ENCODE measurements around the gene ZFPM1. TPM values are rescaled to one million over a fixed set of nuclear protein-coding genes. Genes with fewer than 3 reads are reported as not detected.

ZFPM1 gene
- total and polyA plus RNA-seq, 4 donors = 0.88 to 8.8 (median 3.0) TPM

GRCh38 chr16:88456356-88457292 lies 3.5 kb downstream of the ZFPM1 start:
- no peaks in the 10 kb centered on the region for H3K36me3 ChIP-seq (ENCODE audit: control insufficient read depth in 1 of 2, insufficient read depth in 2 of 2, low read length in 1 of 2)
- H3K27ac ChIP-seq (ENCODE audit: low read depth in 1 of 2, low read length in 2 of 2) = no peak overlapping the region
- 82 to 84% methylated on average over 14 of the region's 14 CpGs for WGBS, 2 donors
- H3K27me3 ChIP-seq (ENCODE audit: control insufficient read depth in 1 of 2, insufficient read depth in 2 of 2, low read length in 1 of 2) = no peaks in the 10 kb centered on the region
- no peak overlapping the region for H3K4me3 ChIP-seq (ENCODE audit: low read length in 2 of 2)
- intact Hi-C loops (cut with DNase I) = loop anchor here in 1 of 2 donors (10.0 kb wide), 1 partner anchor 328 kb away; the partner anchor contains the start of gene PIEZO1
- H3K9me3 ChIP-seq (ENCODE audit: control insufficient read depth, low read length) = no peaks in the 10 kb centered on the region
- ATAC-seq (ENCODE audit: low FRiP score) (no peak), DNase-seq (no peak)
- H3K4me1 ChIP-seq (ENCODE audit: control insufficient read depth in 1 of 2, insufficient read depth in 2 of 2, low read length in 2 of 2) = no peaks in the 10 kb centered on the region

GRCh38 chr16:88458039-88458772 lies 5.1 kb downstream of the ZFPM1 start:
- Histone ChIP-seq H3K4me3 (ENCODE audit: low read length in 2 of 2) (no peak overlapping the region), H3K9me3 (ENCODE audit: control insufficient read depth, low read length) (no peaks in the 10 kb centered on the region), H3K4me1 (ENCODE audit: control insufficient read depth in 1 of 2, insufficient read depth in 2 of 2, low read length in 2 of 2) (no peaks in the 10 kb centered on the region), H3K36me3 (ENCODE audit: control insufficient read depth in 1 of 2, insufficient read depth in 2 of 2, low read length in 1 of 2) (no peaks in the 10 kb centered on the region), H3K27me3 (ENCODE audit: control insufficient read depth in 1 of 2, insufficient read depth in 2 of 2, low read length in 1 of 2) (no peaks in the 10 kb centered on the region), H3K27ac (ENCODE audit: low read depth in 1 of 2, low read length in 2 of 2) (no peak overlapping the region)
- ATAC-seq (ENCODE audit: low FRiP score) (no peak), DNase-seq (no peak)
- WGBS, 2 donors = 81 to 82% methylated on average over 20 of the region's 20 CpGs
- intact Hi-C loops (cut with DNase I) = loop anchor here in 1 of 2 donors (10.0 kb wide), 1 partner anchor 327 kb away; the partner anchor contains the start of gene PIEZO1

DNA sequence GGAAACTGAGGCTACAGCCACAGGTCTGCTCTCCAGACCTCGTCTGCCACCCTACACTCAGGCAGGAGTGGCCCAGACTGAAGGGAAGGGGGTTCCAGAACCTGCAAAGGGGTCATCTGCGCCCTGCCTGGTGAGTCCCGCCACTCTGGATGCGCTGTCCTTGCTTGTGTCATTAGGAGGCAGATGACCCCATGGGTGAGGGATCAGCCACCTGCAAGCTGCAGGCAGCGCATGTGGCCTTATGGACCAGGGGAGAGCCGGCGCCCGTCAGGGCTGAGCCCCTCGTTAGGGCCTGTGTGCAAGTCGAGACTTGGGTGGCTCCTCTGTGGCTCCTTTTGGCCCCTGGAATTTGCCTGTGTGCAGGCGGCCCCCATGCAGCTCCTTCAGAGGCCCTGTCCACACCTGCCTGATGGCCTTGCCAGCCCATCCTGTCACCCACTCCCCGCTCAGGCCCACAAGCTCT lies 5.7 kb downstream of the ZFPM1 start:
- ATAC-seq (ENCODE audit: low FRiP score) = no peak
- Histone ChIP-seq H3K36me3 (ENCODE audit: control insufficient read depth in 1 of 2, insufficient read depth in 2 of 2, low read length in 1 of 2) (no peaks in the 10 kb centered on the region), H3K4me1 (ENCODE audit: control insufficient read depth in 1 of 2, insufficient read depth in 2 of 2, low read length in 2 of 2) (no peaks in the 10 kb centered on the region), H3K27ac (ENCODE audit: low read depth in 1 of 2, low read length in 2 of 2) (no peak overlapping the region), H3K27me3 (ENCODE audit: control insufficient read depth in 1 of 2, insufficient read depth in 2 of 2, low read length in 1 of 2) (no peaks in the 10 kb centered on the region), H3K9me3 (ENCODE audit: control insufficient read depth, low read length) (no peaks in the 10 kb centered on the region), H3K4me3 (ENCODE audit: low read length in 2 of 2) (no peak overlapping the region)
- WGBS, 2 donors = 94 to 95% methylated on average over 12 of the region's 12 CpGs
- intact Hi-C loops (cut with DNase I) = loop anchor here in 1 of 2 donors (10.0 kb wide), 1 partner anchor 326 kb away; the partner anchor contains the start of gene PIEZO1
- DNase-seq = no peak

DNA sequence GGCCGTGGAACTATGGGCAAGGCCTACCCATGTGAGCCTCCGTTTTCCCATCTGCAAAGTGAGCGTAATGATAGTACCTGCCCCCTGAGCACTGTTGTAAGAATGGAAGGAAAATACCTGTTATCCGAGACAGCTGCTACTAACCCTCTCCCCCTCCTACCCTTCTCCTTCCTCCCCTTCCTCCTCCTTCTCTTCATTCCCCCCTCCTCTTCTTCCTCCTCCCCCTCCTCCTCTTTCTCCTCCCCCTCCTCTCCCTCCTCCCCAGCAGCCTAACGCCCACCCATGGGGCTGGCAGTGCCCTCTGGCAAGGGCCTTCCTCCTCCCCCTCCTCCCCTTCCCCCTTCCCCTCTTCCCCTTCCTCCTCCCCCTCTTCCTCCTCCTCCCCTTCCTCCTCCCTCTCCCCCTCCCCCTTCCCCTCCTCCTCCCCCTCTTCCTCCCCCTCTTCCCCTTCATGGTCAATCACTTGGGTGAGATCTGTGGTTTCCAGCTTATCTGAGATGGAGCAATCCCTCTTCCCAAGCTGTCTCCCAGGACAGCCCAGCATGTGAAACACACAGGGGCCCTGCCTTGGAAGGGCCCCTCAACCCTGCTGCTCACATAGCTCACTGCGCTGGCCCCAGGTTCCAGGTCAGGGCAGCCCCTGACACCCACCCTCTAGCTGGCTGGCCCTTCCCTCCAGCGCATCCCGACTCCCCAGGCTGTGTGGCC lies 6.4 kb downstream of the ZFPM1 start:
- H3K4me3 ChIP-seq (ENCODE audit: low read length in 2 of 2) = no peak overlapping the region
- DNase-seq = no peak
- no peak for ATAC-seq (ENCODE audit: low FRiP score)
- intact Hi-C loops (cut with DNase I) = loop anchor here in 1 of 2 donors (10.0 kb wide), 1 partner anchor 325 kb away; the partner anchor contains the start of gene PIEZO1
- no peaks in the 10 kb centered on the region for H3K27me3 ChIP-seq (ENCODE audit: control insufficient read depth in 1 of 2, insufficient read depth in 2 of 2, low read length in 1 of 2)
- no peak overlapping the region for H3K27ac ChIP-seq (ENCODE audit: low read depth in 1 of 2, low read length in 2 of 2)
- H3K36me3 ChIP-seq (ENCODE audit: control insufficient read depth in 1 of 2, insufficient read depth in 2 of 2, low read length in 1 of 2) = no peaks in the 10 kb centered on the region
- WGBS, 2 donors = 86 to 88% methylated on average over 8 of the region's 8 CpGs
- no peaks in the 10 kb centered on the region for H3K4me1 ChIP-seq (ENCODE audit: control insufficient read depth in 1 of 2, insufficient read depth in 2 of 2, low read length in 2 of 2)
- H3K9me3 ChIP-seq (ENCODE audit: control insufficient read depth, low read length) = no peaks in the 10 kb centered on the region

DNA sequence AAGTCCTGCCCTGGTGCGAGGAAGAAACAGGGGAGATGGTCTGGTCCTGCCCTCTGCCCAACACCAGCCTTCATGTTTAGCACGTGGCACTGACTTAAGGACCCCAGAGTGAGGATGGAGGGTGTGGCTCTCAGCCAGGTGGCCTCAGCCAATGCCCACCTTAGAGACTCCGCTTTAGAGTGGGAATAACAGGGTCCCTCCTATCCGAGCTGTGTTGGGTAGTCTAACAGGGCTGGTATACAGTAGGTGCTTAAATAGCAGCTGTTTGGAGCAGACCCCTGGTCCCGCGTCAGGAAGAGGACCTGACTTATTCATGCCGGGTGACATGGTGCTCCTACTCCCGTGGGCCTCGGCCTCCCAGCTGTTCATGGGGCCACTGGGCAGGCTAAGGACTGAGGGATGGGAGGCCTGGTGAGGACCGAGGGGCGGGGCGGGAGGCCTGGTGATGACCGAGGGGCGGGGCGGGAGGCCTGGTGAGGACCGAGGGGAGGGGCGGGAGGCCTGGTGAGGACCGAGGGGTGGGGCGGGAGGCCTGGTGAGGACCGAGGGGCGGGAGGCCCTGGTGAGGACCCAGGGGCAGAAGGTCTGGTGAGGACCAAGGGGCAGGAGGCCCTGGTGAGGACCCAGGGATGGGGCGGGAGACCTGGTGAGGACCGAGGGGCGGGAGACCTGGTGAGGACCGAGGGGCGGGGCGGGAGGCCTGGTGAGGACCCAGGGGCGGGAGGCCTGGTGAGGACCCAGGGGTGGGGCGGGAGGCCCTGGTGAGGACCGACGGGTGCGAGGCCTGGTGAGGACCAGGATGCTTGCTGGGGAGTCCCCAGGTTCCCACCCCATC lies 7.6 kb downstream of the ZFPM1 start:
- H3K27ac ChIP-seq (ENCODE audit: low read depth in 1 of 2, low read length in 2 of 2) = no peak overlapping the region
- no peaks in the 10 kb centered on the region for H3K36me3 ChIP-seq (ENCODE audit: control insufficient read depth in 1 of 2, insufficient read depth in 2 of 2, low read length in 1 of 2)
- H3K9me3 ChIP-seq (ENCODE audit: control insufficient read depth, low read length) = no peaks in the 10 kb centered on the region
- no peaks in the 10 kb centered on the region for H3K27me3 ChIP-seq (ENCODE audit: control insufficient read depth in 1 of 2, insufficient read depth in 2 of 2, low read length in 1 of 2)
- no peak overlapping the region for H3K4me3 ChIP-seq (ENCODE audit: low read length in 2 of 2)
- no peaks in the 10 kb centered on the region for H3K4me1 ChIP-seq (ENCODE audit: control insufficient read depth in 1 of 2, insufficient read depth in 2 of 2, low read length in 2 of 2)
- DNase-seq (no peak), ATAC-seq (ENCODE audit: low FRiP score) (no peak)
- 89 to 90% methylated on average over 12 to 32 of the region's 32 CpGs for WGBS, 2 donors
- intact Hi-C loops (cut with DNase I) = no loop called here

GRCh38 chr16:88461331-88462269 lies 8.5 kb downstream of the ZFPM1 start:
- intact Hi-C loops (cut with DNase I) = no loop called here
- DNase-seq (no peak), ATAC-seq (ENCODE audit: low FRiP score) (peak; percentile 13)
- H3K27ac ChIP-seq (ENCODE audit: low read depth in 1 of 2, low read length in 2 of 2) = no peak overlapping the region
- no peaks in the 10 kb centered on the region for H3K4me1 ChIP-seq (ENCODE audit: control insufficient read depth in 1 of 2, insufficient read depth in 2 of 2, low read length in 2 of 2)
- no peak overlapping the region for H3K4me3 ChIP-seq (ENCODE audit: low read length in 2 of 2)
- H3K36me3 ChIP-seq (ENCODE audit: control insufficient read depth in 1 of 2, insufficient read depth in 2 of 2, low read length in 1 of 2) = no peaks in the 10 kb centered on the region
- 66 to 71% methylated on average over 28 to 30 of the region's 30 CpGs for WGBS, 2 donors
- H3K9me3 ChIP-seq (ENCODE audit: control insufficient read depth, low read length) = no peaks in the 10 kb centered on the region
- H3K27me3 ChIP-seq (ENCODE audit: control insufficient read depth in 1 of 2, insufficient read depth in 2 of 2, low read length in 1 of 2) = no peaks in the 10 kb centered on the region

DNA sequence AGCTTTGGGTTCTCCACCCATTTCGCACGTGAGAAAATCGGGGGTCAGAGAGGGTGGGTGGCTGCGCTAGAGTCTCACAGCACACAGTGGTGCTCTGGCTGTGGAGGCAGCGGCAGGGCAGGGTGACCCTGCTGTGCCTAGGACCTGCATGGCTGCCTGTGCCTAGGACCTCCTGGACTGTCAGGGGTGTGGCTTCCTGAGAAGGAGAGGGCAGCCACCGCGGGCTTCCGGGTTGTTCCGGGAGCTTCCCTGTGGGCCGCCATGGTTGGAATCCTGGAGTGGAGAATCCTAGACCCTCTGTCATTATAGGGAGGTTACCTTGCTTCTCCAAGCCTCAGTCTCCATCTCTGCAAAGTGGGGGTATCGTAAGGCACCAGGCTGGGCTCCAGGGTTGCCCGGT lies 9.3 kb downstream of the ZFPM1 start:
- intact Hi-C loops (cut with DNase I) = no loop called here
- whole genome bisulfite sequencing, 2 donors = 81 to 85% methylated on average over 12 of the region's 12 CpGs

More for the DNA sequence above, 9.3 kb downstream of the ZFPM1 start:
- H3K9me3 ChIP-seq (ENCODE audit: control insufficient read depth, low read length) = no peaks in the 10 kb centered on the region
- H3K27ac ChIP-seq (ENCODE audit: low read depth in 1 of 2, low read length in 2 of 2) = no peak overlapping the region
- H3K4me3 ChIP-seq (ENCODE audit: low read length in 2 of 2) = no peak overlapping the region
- H3K36me3 ChIP-seq (ENCODE audit: control insufficient read depth in 1 of 2, insufficient read depth in 2 of 2, low read length in 1 of 2) = no peaks in the 10 kb centered on the region
- H3K27me3 ChIP-seq (ENCODE audit: control insufficient read depth in 1 of 2, insufficient read depth in 2 of 2, low read length in 1 of 2) = no peaks in the 10 kb centered on the region
- no peaks in the 10 kb centered on the region for H3K4me1 ChIP-seq (ENCODE audit: control insufficient read depth in 1 of 2, insufficient read depth in 2 of 2, low read length in 2 of 2)
- DNase-seq (no peak), ATAC-seq (ENCODE audit: low FRiP score) (no peak)
